ENCODE data around the gene PLCH1. TPM values are rescaled to one million over a fixed set of nuclear protein-coding genes. Genes with fewer than 3 reads are reported as not detected.

The PLCH1 gene
- under 0.01 TPM in 2 replicates for total RNA-seq (2012; rRNA removed)

GRCh38 chr3:155744626-155745324 lies at the start of gene PLCH1:
Gene PLCH1, minus strand, starts transcription at chr3:155745071. Its CDS starts 40,847 bp downstream, at chr3:155704224.
- peak within 1 kb of the TSS; percentile 32 for H3K9ac ChIP-seq (ENCODE audit: low read depth, low read length)
- peak within 1 kb of the TSS; percentile 98 for H3K4me2 ChIP-seq (ENCODE audit: low read length)
- H3K27me3 ChIP-seq (ENCODE audit: control insufficient read depth, insufficient read depth, low read length) = peaks cover 22% of the 10 kb centered on the region

GRCh38 chr3:155792532-155792931 lies 47.7 kb upstream of the PLCH1 start:
- no peak overlapping the region for H3K4me2 ChIP-seq (ENCODE audit: low read length)

More at GRCh38 chr3:155744626-155745324, at the start of gene PLCH1:
- Histone ChIP-seq H3K9me3 (replicated peaks; ENCODE audit: low read length) (no peaks in the 10 kb centered on the region), H3K4me3 (ENCODE audit: low read length) (peak within 1 kb of the TSS; percentile 78), H3K4me1 (ENCODE audit: control insufficient read depth, insufficient read depth, low read length) (peaks cover 16% of the 10 kb centered on the region), H3K36me3 (ENCODE audit: insufficient read depth, low read length) (no peaks in the 10 kb centered on the region)

DNA sequence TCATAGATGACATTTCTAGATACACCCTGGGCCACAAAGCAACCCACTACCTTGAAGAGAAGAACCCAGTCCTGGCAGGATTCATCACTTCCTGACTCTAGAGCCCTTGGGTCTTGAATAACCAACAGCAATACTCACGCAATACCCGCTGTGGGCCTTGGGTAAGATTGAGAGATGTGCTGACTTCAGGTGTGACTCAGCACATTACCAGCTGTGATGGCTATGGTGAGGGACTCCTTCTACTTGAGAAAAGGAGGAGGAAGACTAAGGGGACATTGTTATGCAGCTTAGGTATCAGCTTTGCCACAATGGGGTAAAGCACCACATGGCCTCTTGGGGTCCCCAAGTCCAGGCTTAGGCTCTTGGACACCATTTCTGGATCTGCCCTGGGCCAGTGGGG lies 46.3 kb upstream of the PLCH1 start:
- H3K4me3 ChIP-seq (ENCODE audit: low read length) = no peak overlapping the region
- no peak overlapping the region for H3K4me2 ChIP-seq (ENCODE audit: low read length)
- H3K9me3 ChIP-seq (replicated peaks; ENCODE audit: low read length) = no peaks in the 10 kb centered on the region
- no peaks in the 10 kb centered on the region for H3K4me1 ChIP-seq (ENCODE audit: control insufficient read depth, insufficient read depth, low read length)
- no peaks in the 10 kb centered on the region for H3K27me3 ChIP-seq (ENCODE audit: control insufficient read depth, insufficient read depth, low read length)
- no peaks in the 10 kb centered on the region for H3K36me3 ChIP-seq (ENCODE audit: insufficient read depth, low read length)
- no peak overlapping the region for H3K9ac ChIP-seq (ENCODE audit: low read depth, low read length)

More at GRCh38 chr3:155792532-155792931, 47.7 kb upstream of the PLCH1 start:
- no peak overlapping the region for H3K9ac ChIP-seq (ENCODE audit: low read depth, low read length)
- H3K4me3 ChIP-seq (ENCODE audit: low read length) = no peak overlapping the region
- H3K9me3 ChIP-seq (replicated peaks; ENCODE audit: low read length) = no peaks in the 10 kb centered on the region
- no peaks in the 10 kb centered on the region for H3K4me1 ChIP-seq (ENCODE audit: control insufficient read depth, insufficient read depth, low read length)
- no peaks in the 10 kb centered on the region for H3K27me3 ChIP-seq (ENCODE audit: control insufficient read depth, insufficient read depth, low read length)
- H3K36me3 ChIP-seq (ENCODE audit: insufficient read depth, low read length) = no peaks in the 10 kb centered on the region

DNA sequence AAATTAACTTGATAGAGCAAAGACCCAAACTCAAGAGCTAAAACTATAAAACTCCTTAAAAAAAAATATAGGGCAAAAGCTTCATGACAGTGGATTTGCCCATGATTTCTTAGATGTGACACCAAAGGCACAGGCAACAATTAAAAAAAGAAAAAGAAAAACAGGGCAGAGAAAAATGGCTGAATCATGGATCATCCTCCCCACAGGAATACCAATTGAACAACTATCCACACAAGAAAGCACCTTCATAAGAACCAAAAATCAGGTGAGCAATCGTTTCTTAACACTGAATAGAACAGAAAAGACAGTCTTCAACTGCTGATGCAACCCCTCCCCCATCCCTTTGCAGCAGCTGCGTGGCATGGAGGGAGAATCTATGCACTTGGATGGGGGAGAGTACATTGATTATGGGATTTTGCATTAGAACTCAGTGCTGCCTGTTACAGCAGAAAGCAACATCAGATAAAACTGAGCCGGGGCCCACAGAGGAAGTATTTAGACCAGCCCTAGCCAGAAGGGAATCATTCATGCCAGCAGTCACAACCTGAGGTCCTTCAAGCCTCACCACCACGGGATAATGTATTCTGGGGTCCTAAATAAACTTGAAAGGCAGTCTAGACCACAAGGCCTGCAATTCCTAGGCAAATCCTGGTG lies 45.5 kb upstream of the PLCH1 start:
- Histone ChIP-seq H3K9ac (ENCODE audit: low read depth, low read length) (no peak overlapping the region), H3K27me3 (ENCODE audit: control insufficient read depth, insufficient read depth, low read length) (no peaks in the 10 kb centered on the region)

DNA sequence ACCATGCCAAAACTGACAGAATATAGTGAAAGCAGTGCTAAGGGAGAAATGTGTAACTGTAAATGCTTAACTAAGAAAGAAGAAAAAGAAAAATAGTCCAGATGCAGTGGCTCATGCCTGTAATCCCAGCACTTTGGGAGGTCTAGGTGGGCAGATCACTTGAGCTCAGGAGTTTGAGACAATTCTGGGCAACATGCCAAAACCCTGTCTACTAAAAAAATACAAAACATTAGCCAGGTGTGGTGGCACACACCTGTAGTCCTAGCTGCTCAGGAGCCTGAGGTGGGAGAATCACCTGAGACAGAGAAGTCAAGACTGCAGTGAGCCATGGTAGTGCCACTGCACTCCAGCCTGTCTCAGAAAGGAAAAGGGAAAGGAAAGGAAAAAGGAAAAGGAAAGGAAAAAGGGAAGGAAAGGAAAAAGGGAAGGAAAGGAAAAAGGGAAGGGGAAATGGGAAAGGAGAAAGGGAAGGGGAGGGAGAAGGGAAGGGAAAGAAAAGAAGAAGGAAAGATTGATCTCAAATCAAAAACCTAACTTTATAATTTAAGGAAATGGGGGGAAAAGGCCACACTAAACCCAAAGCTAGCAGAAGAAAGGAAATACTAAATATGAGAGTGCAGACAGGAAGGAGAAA lies 40.9 kb upstream of the PLCH1 start:
- no peaks in the 10 kb centered on the region for H3K27me3 ChIP-seq (ENCODE audit: control insufficient read depth, insufficient read depth, low read length)
- no peak overlapping the region for H3K9ac ChIP-seq (ENCODE audit: low read depth, low read length)
- peaks cover 3% of the 10 kb centered on the region for H3K9me3 ChIP-seq (replicated peaks; ENCODE audit: low read length)
- no peak overlapping the region for H3K4me2 ChIP-seq (ENCODE audit: low read length)
- H3K4me3 ChIP-seq (ENCODE audit: low read length) = no peak overlapping the region
- no peaks in the 10 kb centered on the region for H3K4me1 ChIP-seq (ENCODE audit: control insufficient read depth, insufficient read depth, low read length)
- no peaks in the 10 kb centered on the region for H3K36me3 ChIP-seq (ENCODE audit: insufficient read depth, low read length)

More for the DNA sequence above, 45.5 kb upstream of the PLCH1 start:
- H3K4me1 ChIP-seq (ENCODE audit: control insufficient read depth, insufficient read depth, low read length) = no peaks in the 10 kb centered on the region
- no peaks in the 10 kb centered on the region for H3K36me3 ChIP-seq (ENCODE audit: insufficient read depth, low read length)
- no peak overlapping the region for H3K4me2 ChIP-seq (ENCODE audit: low read length)
- H3K9me3 ChIP-seq (replicated peaks; ENCODE audit: low read length) = no peaks in the 10 kb centered on the region
- H3K4me3 ChIP-seq (ENCODE audit: low read length) = no peak overlapping the region

DNA sequence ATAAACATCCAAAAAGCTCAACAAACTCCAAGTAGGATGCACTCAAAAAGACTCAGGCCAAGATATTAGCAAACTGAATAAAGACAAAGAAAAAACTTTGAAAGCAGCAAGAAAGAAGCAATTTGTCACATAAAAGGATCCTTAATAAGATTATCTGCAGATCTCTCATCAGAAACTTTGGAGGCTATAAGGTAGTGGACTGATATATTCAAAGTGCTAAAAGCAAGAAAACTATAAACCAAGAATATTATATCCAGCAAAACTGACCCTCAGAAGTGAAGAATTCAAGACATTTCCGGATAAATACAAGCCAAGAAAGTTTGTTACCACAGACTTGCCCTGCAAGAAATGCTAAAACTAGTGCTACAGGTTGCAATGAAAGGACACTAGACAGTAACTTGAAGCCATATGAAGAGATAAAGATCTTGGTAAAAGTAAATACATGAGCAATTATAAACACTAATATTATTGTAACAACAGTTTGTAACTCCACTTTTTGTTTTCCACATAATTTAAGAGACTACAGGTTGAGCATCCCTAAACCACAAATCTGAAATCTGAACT lies 37.6 kb upstream of the PLCH1 start:
- H3K36me3 ChIP-seq (ENCODE audit: insufficient read depth, low read length) = no peaks in the 10 kb centered on the region
- no peak overlapping the region for H3K9ac ChIP-seq (ENCODE audit: low read depth, low read length)
- peaks cover 7% of the 10 kb centered on the region for H3K4me1 ChIP-seq (ENCODE audit: control insufficient read depth, insufficient read depth, low read length)
- H3K4me3 ChIP-seq (ENCODE audit: low read length) = no peak overlapping the region
- no peaks in the 10 kb centered on the region for H3K27me3 ChIP-seq (ENCODE audit: control insufficient read depth, insufficient read depth, low read length)
- no peak overlapping the region for H3K4me2 ChIP-seq (ENCODE audit: low read length)
- H3K9me3 ChIP-seq (replicated peaks; ENCODE audit: low read length) = peaks cover 3% of the 10 kb centered on the region

DNA sequence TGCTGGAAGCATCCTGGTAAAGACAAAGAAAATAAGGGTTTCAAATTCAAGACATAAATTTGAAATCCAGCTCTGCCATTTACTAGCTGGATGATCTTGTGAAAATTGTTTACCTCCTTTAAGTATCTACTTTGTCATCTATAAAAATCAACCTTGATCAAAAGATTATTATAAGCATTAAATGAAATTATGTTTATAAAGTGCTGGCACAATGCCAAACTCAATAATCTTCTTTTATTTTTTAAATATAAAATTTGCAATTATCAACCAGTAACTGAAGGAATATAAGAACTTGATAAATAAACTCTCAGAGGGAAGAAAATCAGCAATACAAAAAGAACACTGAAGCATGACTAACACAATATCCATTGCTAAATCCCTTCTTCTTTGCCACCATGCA lies 35.4 kb upstream of the PLCH1 start:
- H3K27me3 ChIP-seq (ENCODE audit: control insufficient read depth, insufficient read depth, low read length) = no peaks in the 10 kb centered on the region
- peaks cover 7% of the 10 kb centered on the region for H3K4me1 ChIP-seq (ENCODE audit: control insufficient read depth, insufficient read depth, low read length)
- no peak overlapping the region for H3K4me3 ChIP-seq (ENCODE audit: low read length)
- H3K9me3 ChIP-seq (replicated peaks; ENCODE audit: low read length) = peaks cover 3% of the 10 kb centered on the region
- H3K36me3 ChIP-seq (ENCODE audit: insufficient read depth, low read length) = no peaks in the 10 kb centered on the region
- no peak overlapping the region for H3K9ac ChIP-seq (ENCODE audit: low read depth, low read length)
- no peak overlapping the region for H3K4me2 ChIP-seq (ENCODE audit: low read length)

GRCh38 chr3:155778462-155778861 lies 33.6 kb upstream of the PLCH1 start:
- Histone ChIP-seq H3K27me3 (ENCODE audit: control insufficient read depth, insufficient read depth, low read length) (no peaks in the 10 kb centered on the region), H3K36me3 (ENCODE audit: insufficient read depth, low read length) (no peaks in the 10 kb centered on the region), H3K9ac (ENCODE audit: low read depth, low read length) (no peak overlapping the region), H3K4me3 (ENCODE audit: low read length) (no peak overlapping the region), H3K4me1 (ENCODE audit: control insufficient read depth, insufficient read depth, low read length) (peaks cover 7% of the 10 kb centered on the region), H3K4me2 (ENCODE audit: low read length) (no peak overlapping the region), H3K9me3 (replicated peaks; ENCODE audit: low read length) (peaks cover 3% of the 10 kb centered on the region)

- Histone ChIP-seq H3K4me2 (ENCODE audit: low read length) (no peak overlapping the region), H3K36me3 (ENCODE audit: insufficient read depth, low read length) (no peaks in the 10 kb centered on the region), H3K27me3 (ENCODE audit: control insufficient read depth, insufficient read depth, low read length) (no peaks in the 10 kb centered on the region), H3K4me1 (ENCODE audit: control insufficient read depth, insufficient read depth, low read length) (no peaks in the 10 kb centered on the region), H3K4me3 (ENCODE audit: low read length) (no peak overlapping the region), H3K9me3 (replicated peaks; ENCODE audit: low read length) (no peaks in the 10 kb centered on the region), H3K9ac (ENCODE audit: low read depth, low read length) (no peak overlapping the region)
These were observed 27.9 kb upstream of the PLCH1 start for GRCh38 chr3:155772801-155773200.

DNA sequence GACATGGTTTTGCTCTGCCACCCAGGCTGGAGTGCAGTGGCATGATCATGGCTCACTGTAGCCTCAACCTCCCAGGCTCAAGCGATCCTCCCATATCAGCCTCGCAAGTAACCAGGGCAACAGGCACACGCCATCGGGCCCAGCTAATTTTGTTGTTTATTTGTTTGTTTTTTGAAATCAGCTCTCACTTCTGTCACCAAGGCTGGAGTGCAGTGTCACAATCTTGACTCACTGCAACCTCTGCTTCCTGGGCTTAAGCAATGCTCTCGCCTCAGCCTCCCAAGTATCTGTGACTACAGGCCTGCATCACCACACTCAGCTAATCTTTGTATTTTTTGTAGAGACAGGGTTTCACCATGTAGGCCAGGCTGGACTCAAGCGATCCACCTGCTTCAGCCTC lies 26.3 kb upstream of the PLCH1 start:
- Histone ChIP-seq H3K4me3 (ENCODE audit: low read length) (no peak overlapping the region), H3K27me3 (ENCODE audit: control insufficient read depth, insufficient read depth, low read length) (no peaks in the 10 kb centered on the region), H3K4me1 (ENCODE audit: control insufficient read depth, insufficient read depth, low read length) (no peaks in the 10 kb centered on the region), H3K9me3 (replicated peaks; ENCODE audit: low read length) (no peaks in the 10 kb centered on the region), H3K36me3 (ENCODE audit: insufficient read depth, low read length) (no peaks in the 10 kb centered on the region), H3K4me2 (ENCODE audit: low read length) (no peak overlapping the region), H3K9ac (ENCODE audit: low read depth, low read length) (no peak overlapping the region)

DNA sequence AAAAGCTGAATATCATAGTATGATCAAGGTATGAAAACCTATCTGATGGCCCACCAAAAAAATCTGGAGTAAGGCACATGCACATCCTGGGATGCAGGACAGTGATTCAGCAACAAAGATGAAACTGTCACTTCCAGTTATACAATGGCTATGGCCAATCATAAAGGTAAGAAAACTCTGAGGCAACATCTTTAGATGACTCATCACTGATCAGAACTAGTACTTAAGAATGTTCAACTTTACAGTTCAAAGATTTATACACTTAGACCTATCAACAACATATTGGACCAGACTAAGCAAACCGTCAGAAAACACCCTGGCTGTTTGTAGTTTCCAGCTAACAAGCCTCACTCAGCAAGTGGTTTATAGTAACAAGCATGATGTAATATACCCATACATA lies 21.3 kb upstream of the PLCH1 start:
- Histone ChIP-seq H3K4me3 (ENCODE audit: low read length) (no peak overlapping the region), H3K27me3 (ENCODE audit: control insufficient read depth, insufficient read depth, low read length) (no peaks in the 10 kb centered on the region), H3K9me3 (replicated peaks; ENCODE audit: low read length) (no peaks in the 10 kb centered on the region), H3K36me3 (ENCODE audit: insufficient read depth, low read length) (no peaks in the 10 kb centered on the region), H3K4me2 (ENCODE audit: low read length) (no peak overlapping the region), H3K4me1 (ENCODE audit: control insufficient read depth, insufficient read depth, low read length) (no peaks in the 10 kb centered on the region), H3K9ac (ENCODE audit: low read depth, low read length) (no peak overlapping the region)

All from skeletal muscle satellite cell (primary cell).